Measurements from ENCODE around the gene ZSCAN30. TPM values are rescaled to one million over a fixed set of nuclear protein-coding genes. Genes with fewer than 3 reads are reported as not detected.

ZSCAN30 gene
- total and polyA plus RNA-seq, 2 of the 13 experiments (the other 11 are each of a cell fraction or from before 2014, with no cell fraction given), result 7.4 to 7.7 TPM

DNA sequence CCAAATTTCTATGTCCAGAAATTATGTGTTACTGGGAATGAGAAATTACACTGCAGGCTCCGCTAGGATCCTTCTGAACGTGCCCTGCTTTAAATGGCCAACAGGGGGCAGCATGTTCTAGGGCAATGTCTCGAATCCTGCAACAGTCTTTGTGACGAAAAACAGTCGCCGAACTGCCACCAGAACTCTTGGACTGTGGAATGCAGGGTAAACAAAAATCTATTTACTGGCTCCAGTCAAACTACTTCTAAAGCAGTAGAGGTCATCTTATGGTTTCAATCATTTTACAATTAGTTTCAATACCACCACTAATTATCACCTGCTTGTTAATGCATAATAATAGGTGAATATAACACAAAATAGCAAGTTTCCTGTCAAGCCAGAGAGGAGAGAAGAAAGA lies 59.0 kb downstream of the ZSCAN30 start (continued):
- TF ChIP-seq ZNF414 (CRISPR knock-in tag; IDR thresholded peaks at IDR 0.05) (no peak), REPIN1 (CRISPR knock-in tag; IDR thresholded peaks at IDR 0.05; ENCODE audit: borderline replicate concordance, low read depth) (no peak), CCAR2 (optimal IDR thresholded peaks at IDR 0.05; ENCODE audit: low read depth, low read length) (no peak), ZNF3 (CRISPR knock-in tag; IDR thresholded peaks at IDR 0.05) (no peak), SATB2 (CRISPR knock-in tag; IDR thresholded peaks at IDR 0.05) (no peak), ZNF276 (CRISPR knock-in tag; IDR thresholded peaks at IDR 0.05; ENCODE audit: low read depth) (no peak), GPBP1L1 (CRISPR knock-in tag; IDR thresholded peaks at IDR 0.05) (no peak), SETDB1 (CRISPR knock-in tag; IDR thresholded peaks at IDR 0.05; ENCODE audit: borderline replicate concordance) (no peak), TARDBP (CRISPR knock-in tag; IDR thresholded peaks at IDR 0.05) (no peak), ZNF761 (CRISPR knock-in tag; conservative IDR thresholded peaks at IDR 0.05) (no peak), YEATS2 (CRISPR knock-in tag; IDR thresholded peaks at IDR 0.05; ENCODE audit: borderline replicate concordance) (peak; percentile 61; the same call in 1 of the 2 replicates), ZNF460 (CRISPR knock-in tag; IDR thresholded peaks at IDR 0.05; ENCODE audit: borderline replicate concordance) (no peak), POGZ (CRISPR knock-in tag; IDR thresholded peaks at IDR 0.05) (0 out of 2 replicates have a peak, but pooled peaks have one; percentile 25), FLYWCH1 (CRISPR knock-in tag; IDR thresholded peaks at IDR 0.05) (no peak), KDM3A (CRISPR knock-in tag; IDR thresholded peaks at IDR 0.05; ENCODE audit: low read depth) (no peak), CTCF (CRISPR knock-in tag; IDR thresholded peaks at IDR 0.05) (peak; percentile 90), ZNF350 (CRISPR knock-in tag; IDR thresholded peaks at IDR 0.05; ENCODE audit: borderline replicate concordance, low read depth) (no peak), SMAD9 (CRISPR knock-in tag; IDR thresholded peaks at IDR 0.05) (no peak), RARA (CRISPR knock-in tag; IDR thresholded peaks at IDR 0.05) (0 out of 2 replicates have a peak, but pooled peaks have one; percentile 13), ZNF776 (CRISPR knock-in tag; IDR thresholded peaks at IDR 0.05) (no peak), ZNF678 (CRISPR knock-in tag; IDR thresholded peaks at IDR 0.05) (no peak)
- TF ChIP-seq, protein P1, sequence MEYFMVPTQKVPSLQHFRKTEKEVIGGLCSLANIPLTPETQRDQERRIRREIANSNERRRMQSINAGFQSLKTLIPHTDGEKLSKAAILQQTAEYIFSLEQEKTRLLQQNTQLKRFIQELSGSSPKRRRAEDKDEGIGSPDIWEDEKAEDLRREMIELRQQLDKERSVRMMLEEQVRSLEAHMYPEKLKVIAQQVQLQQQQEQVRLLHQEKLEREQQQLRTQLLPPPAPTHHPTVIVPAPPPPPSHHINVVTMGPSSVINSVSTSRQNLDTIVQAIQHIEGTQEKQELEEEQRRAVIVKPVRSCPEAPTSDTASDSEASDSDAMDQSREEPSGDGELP (IDR thresholded peaks at IDR 0.05; ENCODE audit: borderline replicate concordance, low read depth), result no peak

All from HepG2 (cell line).